Mesenchymal stem cell (in vitro differentiated cells and primary cell): ENCODE measurements around the gene ACKR3.

ENCODE experiments used
- DNase-seq: peaks from one replicate; pipeline ENCODE4 v3.0.0-alpha.2; 2013
- H2AFZ ChIP-seq: one replicate; pipeline ENCODE4 v1.6.1; 2013; ENCODE audit warnings: low read depth, mild to moderate bottlenecking, control low read depth, inconsistent platforms, low read length, moderate library complexity
- H2AK5ac ChIP-seq: 2 replicates; pipeline ENCODE4 v1.6.1; 2013; ENCODE audit warnings: low read length, moderate library complexity, mild to moderate bottlenecking, inconsistent platforms; ENCODE audit not compliant: severe bottlenecking
- H2BK120ac ChIP-seq: one replicate; pipeline ENCODE4 v1.6.1; 2013; ENCODE audit warnings: low read depth, mild to moderate bottlenecking, inconsistent platforms, low read length, moderate library complexity
- H2BK12ac ChIP-seq, 2 experiments: one replicate each; pipeline ENCODE4 v1.6.1; 2013; ENCODE audit warnings: inconsistent platforms in 2 of 2, low read length in 2 of 2, mild to moderate bottlenecking in 2 of 2, moderate library complexity in 2 of 2, control low read depth in 1 of 2
- H2BK15ac ChIP-seq: one replicate; pipeline ENCODE4 v1.6.1; 2013; ENCODE audit warnings: mild to moderate bottlenecking, low read depth, inconsistent platforms; ENCODE audit not compliant: poor library complexity, severe bottlenecking
- H2BK5ac ChIP-seq: 2 replicates; pipeline ENCODE4 v1.6.1; 2013; ENCODE audit warnings: low read depth, mild to moderate bottlenecking, low read length, control low read depth, inconsistent platforms; ENCODE audit not compliant: poor library complexity, severe bottlenecking
- H3K14ac ChIP-seq, 2 experiments: one replicate each; pipeline ENCODE4 v1.6.1; 2013; ENCODE audit warnings: inconsistent platforms in 2 of 2, low read length in 2 of 2, control low read depth in 1 of 2, mild to moderate bottlenecking in 1 of 2, moderate library complexity in 1 of 2
- H3K18ac ChIP-seq, 2 experiments: one replicate each; pipeline ENCODE4 v1.6.1; 2013; ENCODE audit warnings: inconsistent platforms in 2 of 2, low read length in 2 of 2, control low read depth in 1 of 2, low read depth in 1 of 2, mild to moderate bottlenecking in 1 of 2
- H3K23ac ChIP-seq, 2 experiments: one replicate each; pipeline ENCODE4 v1.6.1; 2013; ENCODE audit warnings: inconsistent platforms in 2 of 2, low read length in 2 of 2, mild to moderate bottlenecking in 2 of 2, moderate library complexity in 2 of 2, control low read depth in 1 of 2
- H3K27ac ChIP-seq: 2 replicates; pipeline ENCODE4 v1.5.1; 2013; ENCODE audit warnings: mild to moderate bottlenecking, moderate library complexity, low read length, control low read depth, inconsistent platforms; ENCODE audit not compliant: poor library complexity, severe bottlenecking
- H3K27me3 ChIP-seq, 2 experiments: 2 replicates each; pipeline versions ENCODE4 v1.6.1 to v1.7.0; 2013; ENCODE audit warnings: low read length in 2 of 2, mild to moderate bottlenecking in 2 of 2, moderate library complexity in 2 of 2, control low read depth in 1 of 2, inconsistent platforms in 1 of 2; ENCODE audit not compliant: control insufficient read depth in 1 of 2, insufficient read depth in 1 of 2
- H3K36me3 ChIP-seq, 2 experiments: 2 replicates each; pipeline versions ENCODE4 v1.6.1 to v1.7.0; 2013; ENCODE audit warnings: low read length in 2 of 2, control low read depth in 1 of 2, inconsistent platforms in 1 of 2, low read depth in 1 of 2, mild to moderate bottlenecking in 1 of 2; ENCODE audit not compliant: insufficient read depth in 2 of 2, control insufficient read depth in 1 of 2
- H3K4ac ChIP-seq, 2 experiments: one replicate each; pipeline ENCODE4 v1.6.1; 2013; ENCODE audit warnings: inconsistent platforms in 2 of 2, low read length in 2 of 2, mild to moderate bottlenecking in 2 of 2, moderate library complexity in 2 of 2, control low read depth in 1 of 2, low read depth in 1 of 2
- H3K4me1 ChIP-seq: 2 replicates; pipeline ENCODE4 v1.6.1; 2013; ENCODE audit warnings: low read depth, low read length, control low read depth; ENCODE audit not compliant: control insufficient read depth, insufficient read depth
- H3K4me2 ChIP-seq: 2 replicates; pipeline ENCODE4 v1.6.1; 2013; ENCODE audit warnings: low read length, mild to moderate bottlenecking, inconsistent platforms; ENCODE audit not compliant: poor library complexity, severe bottlenecking
- H3K4me3 ChIP-seq, 2 experiments: 2 replicates each; pipeline versions ENCODE4 v1.5.1 to v1.7.0; 2013; ENCODE audit warnings: low read length in 2 of 2, mild to moderate bottlenecking in 2 of 2, control low read depth in 1 of 2, low read depth in 1 of 2; ENCODE audit not compliant: insufficient read depth in 1 of 2
- H3K79me1 ChIP-seq: replicated peaks from 2 replicates; pipeline ENCODE4 v1.6.1; 2013; ENCODE audit warnings: mild to moderate bottlenecking, control low read depth, low read length, inconsistent platforms; ENCODE audit not compliant: poor library complexity, severe bottlenecking
- H3K9ac ChIP-seq: 2 replicates; pipeline ENCODE4 v1.7.0; 2013; ENCODE audit warnings: mild to moderate bottlenecking, low read length, moderate library complexity
- H3K9me3 ChIP-seq: 2 replicates; pipeline ENCODE4 v1.7.0; 2013; ENCODE audit warnings: mild to moderate bottlenecking, low read length; ENCODE audit not compliant: control insufficient read depth
- H4K8ac ChIP-seq: one replicate; pipeline ENCODE4 v1.6.1; 2013; ENCODE audit warnings: inconsistent platforms, mild to moderate bottlenecking, low read length, moderate library complexity
- H4K91ac ChIP-seq: one replicate; pipeline ENCODE4 v1.6.1; 2013; ENCODE audit warnings: mild to moderate bottlenecking, low read length, inconsistent platforms
- WGBS: methylation state at CpG from one replicate; pipeline ENCODE4 v1.1.7; 2013; ENCODE audit warnings: mixed read lengths; 5-methylcytosine and 5-hydroxymethylcytosine counted together

Gene ACKR3

DNA sequence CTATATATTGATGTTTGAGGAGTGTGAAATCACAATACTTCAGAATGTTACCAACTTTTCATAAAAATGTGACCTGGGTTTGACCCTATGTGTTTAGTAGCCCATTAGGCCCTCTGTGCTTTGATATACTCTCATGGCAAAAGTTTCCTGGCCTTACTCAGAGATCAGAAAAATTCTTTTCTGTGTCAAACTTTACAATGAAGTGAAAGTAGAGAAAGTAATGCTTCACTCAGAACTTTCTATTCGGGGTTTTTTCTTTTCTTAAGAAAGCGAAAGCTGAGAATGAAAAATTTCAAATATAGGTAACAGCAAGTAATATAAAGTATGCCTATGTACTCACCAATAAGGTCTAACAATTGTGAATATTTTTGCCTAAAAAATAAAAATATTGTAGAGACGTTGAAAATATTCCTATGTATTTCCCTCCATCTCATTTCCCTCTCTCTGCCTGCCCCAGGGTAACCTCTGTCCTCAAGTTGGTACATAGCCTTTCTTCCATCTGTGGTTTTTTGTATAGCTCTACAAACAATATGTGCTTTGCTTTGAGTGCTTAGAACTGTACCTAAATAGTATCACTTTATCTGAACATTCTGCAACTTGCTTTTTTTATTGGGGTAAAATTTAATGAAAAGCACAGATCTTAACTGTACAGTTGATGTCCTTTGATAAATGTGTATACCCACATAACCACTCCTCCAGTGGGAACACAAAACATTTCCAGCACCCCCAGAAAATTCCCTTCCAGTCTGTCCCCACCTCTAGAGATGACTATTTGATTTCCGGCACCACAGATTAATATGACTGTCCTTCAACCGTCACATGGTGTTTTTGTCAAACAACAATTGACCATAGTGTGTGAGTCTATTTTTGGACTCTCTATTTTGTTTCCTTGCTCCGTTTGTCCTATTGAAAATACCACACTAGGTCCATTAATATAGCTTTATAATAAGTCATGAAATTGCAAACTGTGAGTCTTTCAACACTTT, 10.3 kb upstream of the ACKR3 start:
- Histone ChIP-seq H3K36me3 (no peaks in the 10 kb centered on the region), H2AK5ac (no peak overlapping the region), H3K4me2 (no peak overlapping the region), H3K23ac (no peak overlapping the region), H3K18ac (no peak overlapping the region), H2BK15ac (no peak overlapping the region), H2BK12ac (no peak overlapping the region), H2BK5ac (no peak overlapping the region), H3K14ac (no peak overlapping the region), H3K9me3 (peaks cover 8% of the 10 kb centered on the region), H3K79me1 (no peaks in the 10 kb centered on the region), H3K4me1 (no peaks in the 10 kb centered on the region), H3K27ac (no peak overlapping the region), H4K91ac (no peak overlapping the region), H2BK120ac (no peak overlapping the region), H3K4me3 (no peak overlapping the region), H4K8ac (no peak overlapping the region), H2AFZ (no peak overlapping the region), H3K27me3 (peaks cover 19 to 23% of the 10 kb centered on the region in 2 experiments), H3K4ac (no peak overlapping the region), H3K9ac (no peak overlapping the region)
- WGBS: no CpG with 5 or more reads among the region's 6 CpGs
- no peak for DNase-seq

DNA sequence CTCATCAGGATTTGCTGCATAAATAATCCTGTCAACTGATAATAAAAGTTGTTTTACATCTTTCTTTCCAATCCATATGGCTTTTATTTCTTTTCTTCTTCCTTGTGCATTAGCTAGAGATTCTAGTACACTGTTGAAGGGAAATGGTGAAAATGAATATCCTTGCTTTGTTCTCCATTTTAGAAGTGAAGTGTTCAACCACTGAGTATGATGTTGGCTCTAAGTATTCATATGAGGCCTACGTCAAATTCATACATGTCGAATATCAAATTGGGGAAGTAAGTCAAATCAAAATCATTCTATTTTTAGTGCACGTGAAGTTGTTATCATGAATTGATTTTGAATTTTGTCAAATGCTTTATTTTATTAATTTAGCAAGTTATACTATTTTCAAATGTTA, 7.8 kb upstream of the ACKR3 start:
- no peak for DNase-seq
- Histone ChIP-seq H3K4ac (no peak overlapping the region), H3K14ac (no peak overlapping the region), H3K4me2 (no peak overlapping the region), H4K8ac (no peak overlapping the region), H2AFZ (no peak overlapping the region), H2BK120ac (no peak overlapping the region), H2BK12ac (no peak overlapping the region), H3K27ac (no peak overlapping the region), H3K23ac (no peak overlapping the region), H3K9me3 (no peaks in the 10 kb centered on the region), H3K9ac (no peak overlapping the region), H3K4me3 (no peak overlapping the region), H2AK5ac (no peak overlapping the region), H2BK5ac (no peak overlapping the region), H3K36me3 (no peaks in the 10 kb centered on the region), H4K91ac (no peak overlapping the region), H3K4me1 (no peaks in the 10 kb centered on the region), H3K27me3 (peaks cover 13 to 32% of the 10 kb centered on the region in 2 experiments), H2BK15ac (no peak overlapping the region), H3K18ac (no peak overlapping the region), H3K79me1 (no peaks in the 10 kb centered on the region)
- 100% methylated on average over 3 of the region's 3 CpGs for WGBS

DNA sequence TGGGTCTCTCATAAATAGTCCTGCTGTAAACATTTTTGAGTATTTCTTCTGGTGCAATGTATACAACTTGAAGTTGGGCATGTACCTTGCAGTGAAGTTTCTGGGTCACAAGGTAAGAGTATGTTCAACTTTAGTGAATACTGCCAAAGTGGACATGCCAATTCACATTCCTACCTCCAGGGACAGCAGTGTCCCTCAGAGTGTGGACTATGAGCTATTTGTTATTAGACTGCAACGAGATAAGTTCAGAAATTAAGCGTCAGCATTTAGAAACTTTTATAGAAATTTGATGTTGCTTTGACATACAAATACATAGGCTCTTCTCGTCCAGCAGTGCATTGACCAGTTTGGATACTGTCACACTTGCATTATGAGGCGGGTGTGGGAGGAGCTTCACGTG, 7.2 kb upstream of the ACKR3 start:
- Histone ChIP-seq H3K4ac (no peak overlapping the region), H3K36me3 (no peaks in the 10 kb centered on the region), H3K9ac (no peak overlapping the region), H2BK120ac (no peak overlapping the region), H2BK5ac (no peak overlapping the region), H4K8ac (no peak overlapping the region), H2AFZ (no peak overlapping the region), H3K4me3 (no peak overlapping the region), H3K27ac (no peak overlapping the region), H3K79me1 (no peaks in the 10 kb centered on the region), H3K4me2 (no peak overlapping the region), H3K18ac (no peak overlapping the region), H3K14ac (no peak overlapping the region), H3K9me3 (no peaks in the 10 kb centered on the region), H3K4me1 (peaks cover under 1% of the 10 kb centered on the region), H3K23ac (no peak overlapping the region), H3K27me3 (peaks cover 13 to 38% of the 10 kb centered on the region in 2 experiments), H2BK12ac (no peak overlapping the region), H2AK5ac (no peak overlapping the region), H2BK15ac (no peak overlapping the region), H4K91ac (no peak overlapping the region)
- 80% methylated on average over 5 of the region's 5 CpGs for WGBS
- DNase-seq: peak; percentile 36

DNA sequence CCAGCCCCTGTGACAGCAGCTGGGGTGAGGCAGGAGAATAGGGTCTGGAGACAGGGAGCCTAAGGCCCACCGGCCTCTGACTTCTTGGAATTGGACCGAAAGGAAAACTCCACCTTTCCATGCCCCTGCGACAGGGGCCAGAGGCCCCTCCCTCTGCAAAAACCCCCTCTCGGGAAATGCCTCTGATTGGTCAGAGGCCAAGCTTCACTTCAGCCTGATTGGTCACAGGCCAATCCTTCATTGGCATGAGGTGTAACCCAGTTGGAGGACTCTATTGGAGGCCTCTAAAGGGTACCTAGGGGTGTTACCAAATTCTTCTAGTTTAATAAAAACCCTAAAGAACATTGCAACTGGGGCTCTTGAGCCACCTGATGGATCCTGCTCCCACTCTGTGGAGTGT, 5.7 kb upstream of the ACKR3 start:
- Histone ChIP-seq H3K36me3 (no peaks in the 10 kb centered on the region), H3K4me3 (no peak overlapping the region)
- WGBS: 96% methylated on average over 4 of the region's 4 CpGs

More for the DNA sequence above, 5.7 kb upstream of the ACKR3 start:
- H3K4me1 ChIP-seq: peaks cover 14% of the 10 kb centered on the region
- H3K27me3 ChIP-seq: peaks cover 13 to 50% of the 10 kb centered on the region in 2 experiments
- H2BK5ac ChIP-seq: no peak overlapping the region
- no peak overlapping the region for H2AFZ ChIP-seq
- H3K9me3 ChIP-seq: no peaks in the 10 kb centered on the region
- no peak overlapping the region for H2AK5ac ChIP-seq
- no peak overlapping the region for H2BK12ac ChIP-seq
- H3K18ac ChIP-seq: no peak overlapping the region
- no peaks in the 10 kb centered on the region for H3K79me1 ChIP-seq
- no peak overlapping the region for H4K91ac ChIP-seq
- H3K23ac ChIP-seq: no peak overlapping the region
- no peak overlapping the region for H3K9ac ChIP-seq
- no peak overlapping the region for H2BK120ac ChIP-seq
- H3K4me2 ChIP-seq: no peak overlapping the region
- no peak overlapping the region for H3K4ac ChIP-seq
- H2BK15ac ChIP-seq: no peak overlapping the region
- DNase-seq: no peak
- H3K14ac ChIP-seq: no peak overlapping the region
- H4K8ac ChIP-seq: no peak overlapping the region
- H3K27ac ChIP-seq: no peak overlapping the region
